Keratinocyte (primary cell): ENCODE results near the gene HBG2. TPM values are rescaled to one million over a fixed set of nuclear protein-coding genes. Genes with fewer than 3 reads are reported as not detected.

ENCODE experiments used
- DNase-seq: peaks from one replicate; pipeline ENCODE4 v3.0.0-alpha.2; 2011; ENCODE audit warnings: low read depth, missing footprints, low spot score
- FAIRE-seq: peaks from 2 replicates; lab custom pipeline; 2011; peaks lifted over from hg19 to GRCh38; lab: Jason Lieb, UNC
- H2AFZ ChIP-seq: 2 replicates; pipeline ENCODE4 v1.6.0; 2012; ENCODE audit warnings: low read length, control low read depth, inconsistent platforms; ENCODE audit not compliant: control insufficient read depth
- H3K27ac ChIP-seq: 2 replicates; pipeline ENCODE4 v1.5.1; 2011; ENCODE audit warnings: low read length; ENCODE audit not compliant: control insufficient read depth, insufficient read depth
- H3K27me3 ChIP-seq: 3 replicates; pipeline ENCODE4 v1.6.0; 2011; ENCODE audit warnings: low read length; ENCODE audit not compliant: control insufficient read depth, insufficient read depth; ENCODE audit errors: extremely low read depth
- H3K36me3 ChIP-seq, 2 experiments: 2 replicates in 1 of 2; 3 replicates in 1 of 2; pipeline ENCODE4 v1.5.1; 2011; ENCODE audit warnings: low read length in 2 of 2, mild to moderate bottlenecking in 1 of 2; ENCODE audit not compliant: control insufficient read depth in 2 of 2, insufficient read depth in 2 of 2; ENCODE audit errors: extremely low read depth in 1 of 2
- H3K4me1 ChIP-seq: 3 replicates; pipeline ENCODE4 v1.5.1; 2011; ENCODE audit warnings: low read length; ENCODE audit not compliant: control insufficient read depth, insufficient read depth; ENCODE audit errors: extremely low read depth
- H3K4me2 ChIP-seq: 3 replicates; pipeline ENCODE4 v1.6.0; 2011; ENCODE audit warnings: low read depth, low read length; ENCODE audit not compliant: control insufficient read depth, insufficient read depth; ENCODE audit errors: extremely low read depth
- H3K4me3 ChIP-seq, 3 experiments: fragments of 200-600 bp in 1 of 3; sonication (generic) in 1 of 3; 2 replicates in 2 of 3; 3 replicates in 1 of 3; pipeline ENCODE4 v1.5.1; 2011 to 2016; ENCODE audit warnings: low read length in 3 of 3, mild to moderate bottlenecking in 3 of 3, control low read depth in 2 of 3, inconsistent platforms in 1 of 3, low read depth in 1 of 3, mixed read lengths in 1 of 3, mixed run types in 1 of 3, moderate library complexity in 1 of 3; ENCODE audit not compliant: control insufficient read depth in 2 of 3, insufficient read depth in 2 of 3; ENCODE audit errors: extremely low read depth in 1 of 3
- H3K79me2 ChIP-seq: 2 replicates; pipeline ENCODE4 v1.6.0; 2012; ENCODE audit warnings: low read length; ENCODE audit not compliant: control insufficient read depth, insufficient read depth
- H3K9ac ChIP-seq: 3 replicates; pipeline ENCODE4 v1.6.0; 2011; ENCODE audit warnings: low read length; ENCODE audit not compliant: control insufficient read depth, insufficient read depth; ENCODE audit errors: extremely low read depth
- H3K9me1 ChIP-seq: 3 replicates; pipeline ENCODE4 v1.6.0; 2011; ENCODE audit warnings: low read length; ENCODE audit not compliant: control insufficient read depth, insufficient read depth; ENCODE audit errors: extremely low read depth
- H3K9me3 ChIP-seq: 2 replicates; pipeline ENCODE4 v1.5.1; 2012; ENCODE audit warnings: low read depth, low read length; ENCODE audit not compliant: control insufficient read depth
- H4K20me1 ChIP-seq: 3 replicates; pipeline ENCODE4 v1.6.0; 2011; ENCODE audit warnings: low read length; ENCODE audit not compliant: control insufficient read depth, insufficient read depth; ENCODE audit errors: extremely low read depth
- CTCF ChIP-seq, 3 experiments: IDR thresholded peaks in 1 of 3; conservative IDR thresholded peaks in 1 of 3; optimal IDR thresholded peaks in 1 of 3; 2 replicates in 2 of 3; 3 replicates in 1 of 3; pipeline versions ENCODE3 to v1.5.1; 2011; ENCODE audit warnings: low read length in 3 of 3, mild to moderate bottlenecking in 3 of 3, moderate library complexity in 2 of 3, control low read depth in 1 of 3, inconsistent platforms in 1 of 3; ENCODE audit not compliant: insufficient read depth in 2 of 3; ENCODE audit errors: extremely low read depth in 1 of 3
- EZH2 ChIP-seq: IDR thresholded peaks from one replicate; pipeline ENCODE4 v1.6.1; 2012; ENCODE audit warnings: inconsistent platforms, mild to moderate bottlenecking, low read length, moderate library complexity
- dilution Hi-C: fragments of 300-500 bp; cut with MboI; formaldehyde crosslinking; loops from one replicate; pipeline ENCODE4 v1.7.0; 2020; ENCODE audit warnings: low sequenced_read_pairs; ENCODE audit not compliant: extremely low pct_ligation_motif_present
- polyA plus RNA-seq, 5 experiments: library from polyadenylated mRNA; depleted of rRNA in 3 of 5; stranded (reverse) in 3 of 5; stranded (forward) in 1 of 5; unstranded in 1 of 5; fragments of >200 nt; gene quantifications; 1 replicate in 1 of 5; 2 replicates in 3 of 5; 3 replicates in 1 of 5; pipeline versions ENCODE4 v1.2.1 to v1.2.3, GENCODE V29; 2011 to 2012; ENCODE audit warnings: missing spikeins in 2 of 5, low read depth in 1 of 5, low replicate concordance in 1 of 5

HBG2 gene
- polyA plus RNA-seq, 1 donor (not counting 4 experiments of a cell fraction or from before 2014, with no cell fraction given), result 0.73 TPM

- dilution Hi-C loops, result no loop called here
- no peak for TF ChIP-seq CTCF (optimal IDR thresholded peaks at IDR 0.05 in 1 of 3, IDR thresholded peaks at IDR 0.05 in 1 of 3, conservative IDR thresholded peaks at IDR 0.05 in 1 of 3; ENCODE audit: extremely low read depth in 1 of 3, insufficient read depth in 2 of 3, low read length in 3 of 3)
- TF ChIP-seq EZH2, result no peak
- H3K27ac ChIP-seq, result no peak overlapping the region
- H3K36me3 ChIP-seq, result no peaks in the 10 kb centered on the region
- no peak overlapping the region for H3K4me3 ChIP-seq
- H3K9ac ChIP-seq, result no peak overlapping the region
- no peak for FAIRE-seq
- no peaks in the 10 kb centered on the region for H3K27me3 ChIP-seq
- H4K20me1 ChIP-seq, result no peaks in the 10 kb centered on the region
- no peaks in the 10 kb centered on the region for H3K9me3 ChIP-seq
- no peaks in the 10 kb centered on the region for H3K79me2 ChIP-seq
- no peak for DNase-seq
- no peak overlapping the region for H2AFZ ChIP-seq
- no peak overlapping the region for H3K4me2 ChIP-seq
- H3K9me1 ChIP-seq, result no peaks in the 10 kb centered on the region
- H3K4me1 ChIP-seq, result peaks cover 20% of the 10 kb centered on the region
Observed at GRCh38 chr11:5286901-5287300, 32.3 kb upstream of the HBG2 start.

GRCh38 chr11:5286351-5286750 lies 31.8 kb upstream of the HBG2 start:
- Histone ChIP-seq H3K4me3 (no peak overlapping the region), H2AFZ (no peak overlapping the region), H3K79me2 (no peaks in the 10 kb centered on the region), H3K4me2 (peak overlapping the region; percentile 52), H3K27me3 (no peaks in the 10 kb centered on the region), H3K9me1 (no peaks in the 10 kb centered on the region), H3K36me3 (no peaks in the 10 kb centered on the region), H3K9ac (no peak overlapping the region), H3K27ac (peak overlapping the region; percentile 30), H3K9me3 (no peaks in the 10 kb centered on the region), H4K20me1 (no peaks in the 10 kb centered on the region), H3K4me1 (peaks cover 20% of the 10 kb centered on the region)
- DNase-seq, result no peak
- FAIRE-seq, result no peak
- dilution Hi-C loops, result no loop called here
- no peak for TF ChIP-seq CTCF (optimal IDR thresholded peaks at IDR 0.05 in 1 of 3, IDR thresholded peaks at IDR 0.05 in 1 of 3, conservative IDR thresholded peaks at IDR 0.05 in 1 of 3; ENCODE audit: extremely low read depth in 1 of 3, insufficient read depth in 2 of 3, low read length in 3 of 3)
- TF ChIP-seq EZH2, result no peak
